GM18873 (cell line): ENCODE measurements around the gene PRKN.

Source experiments
- ATAC-seq: cut with Tn5 transposase; IDR thresholded peaks from one replicate; pipeline ENCODE4 v1.9.1; 2021; ENCODE audit warnings: mild to moderate bottlenecking, moderate library complexity, moderate number of reproducible peaks; ENCODE audit not compliant: unreplicated experiment, low FRiP score

Gene PRKN

DNA sequence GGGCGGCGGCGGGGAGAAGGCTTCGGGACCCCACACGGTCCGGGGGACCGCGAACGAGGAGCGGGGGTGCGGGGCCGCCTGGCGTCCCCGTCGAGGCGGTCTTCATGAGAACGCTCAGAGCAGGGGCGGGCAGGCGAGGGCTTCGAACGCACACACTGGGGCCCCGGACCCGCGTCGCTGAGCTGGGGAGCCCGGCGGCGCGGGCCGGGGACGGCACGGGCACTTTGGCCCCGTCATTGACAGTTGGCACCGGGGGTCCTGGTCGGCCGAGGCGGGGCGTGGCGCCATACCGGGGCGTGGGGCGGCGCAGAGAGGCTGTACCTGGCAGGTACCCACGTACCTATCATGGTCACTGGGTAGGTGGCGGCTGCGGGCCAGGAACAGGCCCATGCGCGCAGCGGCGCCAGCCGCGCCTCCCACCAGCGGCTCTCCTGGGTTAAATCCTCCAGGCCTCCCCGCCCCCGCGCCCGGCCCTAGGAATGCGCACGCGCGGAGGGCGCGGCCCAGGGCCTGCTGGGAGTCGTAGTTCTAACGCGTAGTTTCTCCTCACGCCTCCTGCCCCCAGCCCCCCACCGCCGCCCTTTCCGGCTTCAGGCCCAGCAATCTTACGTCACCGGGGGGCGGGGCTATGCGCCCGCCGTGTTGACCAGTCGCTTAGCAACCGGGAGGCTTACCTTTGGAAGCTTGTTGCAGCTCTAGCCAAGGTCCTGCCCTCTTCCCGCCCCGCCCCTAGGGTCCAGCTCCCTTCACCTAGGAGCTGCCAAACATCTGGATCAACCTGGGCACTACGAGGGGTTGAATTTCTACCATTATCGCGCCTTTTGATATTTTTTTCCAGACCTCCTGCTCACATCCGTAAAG is at the start of gene PRKN, which contains the start of gene PACRG:
PRKN (minus strand) TSS at position 445 of the 861 bp plus-strand sequence.
PACRG (plus strand) TSS at position 653 of the 861 bp plus-strand sequence.
- ATAC-seq = peak; percentile 94

DNA sequence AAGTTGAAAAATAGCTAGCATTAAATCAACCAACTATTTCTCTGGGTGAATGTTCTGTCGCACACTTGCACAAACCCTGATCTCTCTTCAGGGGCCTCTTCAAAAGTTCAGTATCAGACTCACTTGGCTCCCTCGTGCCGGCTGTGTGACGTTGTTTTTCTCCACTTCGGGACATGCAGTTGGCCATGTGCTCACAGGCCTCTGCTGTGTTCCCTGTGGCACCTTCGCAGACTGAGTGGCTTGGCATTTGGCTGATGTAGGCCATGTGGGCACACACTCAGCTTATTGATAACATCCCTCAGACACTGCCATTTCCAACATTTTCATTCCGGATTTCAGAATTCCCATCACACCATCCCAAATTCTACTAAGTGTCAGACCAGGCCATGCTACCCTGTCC is 49.5 kb upstream of the PRKN start:
- ATAC-seq = no peak

DNA sequence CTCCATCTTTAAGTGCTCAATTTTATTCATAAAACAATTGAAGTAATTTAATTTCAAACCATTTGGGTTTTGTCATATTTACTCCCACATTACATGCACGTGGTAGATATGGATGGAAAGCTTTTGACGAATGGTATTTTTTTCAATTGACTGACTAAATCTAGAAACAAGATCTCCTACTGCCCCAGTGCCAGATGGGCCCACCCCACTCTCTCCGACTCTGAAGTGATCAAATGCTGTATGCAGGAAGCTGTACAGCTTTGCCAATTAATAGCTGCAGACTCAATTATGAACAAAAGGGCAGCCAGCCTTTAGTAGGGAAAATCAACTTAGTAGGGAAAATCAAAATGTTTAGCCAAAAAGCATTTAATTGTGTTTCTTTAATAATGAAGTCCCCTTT is 46.4 kb upstream of the PRKN start:
- no peak for ATAC-seq

DNA sequence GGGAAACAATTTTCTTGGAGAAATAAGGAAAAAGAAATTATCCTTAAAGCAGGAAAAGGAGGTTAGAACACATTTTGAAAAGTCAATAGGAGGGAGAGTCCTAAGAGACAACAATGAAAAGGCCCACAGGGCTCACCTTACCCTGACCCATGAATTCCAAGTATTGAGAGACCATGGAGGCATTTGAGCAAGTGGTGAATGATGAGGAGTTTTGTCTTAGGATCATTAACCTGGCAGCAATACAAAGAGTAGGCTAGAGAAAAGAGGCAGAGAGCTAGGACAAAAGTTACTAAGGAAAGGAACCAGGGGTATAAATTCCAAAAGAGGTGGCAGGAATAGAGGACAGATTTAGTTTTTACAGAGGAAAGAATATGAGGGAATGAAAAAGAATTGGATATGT is 44.9 kb upstream of the PRKN start:
- ATAC-seq = no peak

DNA sequence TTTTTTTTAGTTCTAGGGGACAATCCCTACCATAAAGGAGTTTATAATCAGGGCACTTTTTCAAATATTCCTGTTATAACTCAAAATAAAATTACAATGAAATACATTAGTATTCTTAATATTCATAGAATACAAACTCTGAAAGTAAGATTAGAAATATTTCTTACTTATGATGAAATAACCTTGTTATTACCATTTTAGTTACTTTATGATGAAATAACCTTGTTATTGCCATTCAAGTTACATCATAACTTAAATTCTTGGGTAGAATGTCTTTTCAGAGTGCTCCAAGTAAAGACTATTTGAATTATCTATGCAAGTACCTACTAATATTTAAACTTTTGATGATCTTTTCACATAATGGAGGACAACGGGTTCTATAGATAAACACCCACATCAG is 43.4 kb upstream of the PRKN start:
- no peak for ATAC-seq

DNA sequence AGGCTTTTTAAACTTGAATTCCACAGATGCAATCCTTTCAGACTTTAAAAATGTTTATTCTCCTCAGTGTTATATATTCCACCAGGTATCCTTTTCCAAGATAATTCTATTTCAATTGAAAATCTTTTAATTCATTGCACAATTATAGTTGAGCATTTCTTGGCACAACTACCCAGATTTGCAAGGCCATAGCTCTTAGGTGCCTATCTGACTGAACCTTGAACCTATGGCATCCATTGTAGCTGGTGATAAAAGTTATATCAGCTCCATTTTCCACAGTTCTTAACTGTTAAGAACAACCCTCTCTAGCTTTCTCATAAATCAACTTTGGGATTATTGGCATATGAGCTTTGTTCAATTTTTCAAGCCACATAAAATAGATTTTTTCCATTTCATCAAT is 42.6 kb upstream of the PRKN start:
- ATAC-seq = no peak

DNA sequence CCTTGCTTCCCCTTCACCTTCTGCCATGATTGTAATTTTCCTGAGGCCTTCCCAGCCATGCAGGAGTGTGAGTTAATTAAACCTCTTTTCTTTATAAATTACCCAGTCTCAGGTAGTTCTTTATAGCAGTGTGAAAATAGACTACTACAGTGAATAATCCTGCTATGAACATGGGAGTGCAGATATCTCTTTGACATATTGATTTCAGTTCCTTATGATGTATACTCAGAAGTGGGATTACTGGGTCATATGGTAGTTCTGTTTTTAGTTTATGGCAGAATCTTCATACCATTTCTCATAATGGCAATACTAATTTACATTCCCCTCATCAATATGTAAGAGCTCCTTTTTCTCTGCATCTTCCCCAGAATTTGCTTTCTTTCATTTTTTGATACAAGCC is 26.2 kb upstream of the PRKN start:
- ATAC-seq = no peak

DNA sequence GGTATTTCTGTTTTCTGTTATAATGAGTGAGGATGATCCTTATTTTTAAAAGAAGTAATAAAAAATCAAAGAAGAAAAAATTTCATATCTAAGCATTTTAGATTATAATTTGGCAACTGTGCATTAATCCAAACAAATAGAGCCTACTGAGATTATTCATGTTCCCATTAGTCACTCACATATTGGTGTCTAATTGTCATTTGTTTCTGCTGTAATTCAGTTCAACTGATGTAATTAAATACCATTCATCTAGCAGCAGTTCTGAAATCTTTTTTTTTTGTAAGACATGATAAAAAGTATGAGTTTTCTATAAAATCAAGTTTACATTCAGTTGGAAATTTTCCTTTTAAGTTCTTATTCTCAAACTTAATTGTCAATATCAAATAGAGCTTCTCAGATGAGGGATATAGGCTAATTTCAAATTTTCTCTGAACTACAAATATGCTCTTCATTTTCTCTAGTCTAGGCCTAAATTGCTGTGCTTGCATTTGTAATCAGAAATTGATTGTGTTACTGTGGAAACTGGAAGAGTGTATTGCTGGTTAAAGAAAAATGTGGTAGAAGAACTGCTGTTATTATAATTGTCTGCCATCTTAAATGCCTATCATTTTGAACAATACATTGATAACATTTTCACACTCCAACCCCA is 23.8 kb upstream of the PRKN start:
- no peak for ATAC-seq

DNA sequence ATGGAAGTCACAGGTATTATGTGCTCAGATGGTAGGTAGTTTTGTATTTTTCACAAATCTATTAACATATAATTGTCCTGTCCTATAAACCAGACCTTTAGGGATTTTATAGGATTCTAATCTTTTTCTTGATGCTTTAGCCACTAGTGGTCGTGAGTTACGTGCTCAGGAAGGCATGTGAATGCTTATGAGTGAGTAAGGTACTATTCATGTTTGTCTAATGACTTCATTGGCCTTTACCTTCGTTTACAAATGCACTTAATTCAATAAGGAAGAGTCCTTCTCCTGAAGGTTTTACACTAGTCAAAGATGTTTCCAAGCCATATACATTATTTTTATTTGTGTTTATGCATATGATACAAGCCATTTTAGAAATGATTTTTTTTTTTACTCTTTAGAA is 23.2 kb upstream of the PRKN start:
- no peak for ATAC-seq

DNA sequence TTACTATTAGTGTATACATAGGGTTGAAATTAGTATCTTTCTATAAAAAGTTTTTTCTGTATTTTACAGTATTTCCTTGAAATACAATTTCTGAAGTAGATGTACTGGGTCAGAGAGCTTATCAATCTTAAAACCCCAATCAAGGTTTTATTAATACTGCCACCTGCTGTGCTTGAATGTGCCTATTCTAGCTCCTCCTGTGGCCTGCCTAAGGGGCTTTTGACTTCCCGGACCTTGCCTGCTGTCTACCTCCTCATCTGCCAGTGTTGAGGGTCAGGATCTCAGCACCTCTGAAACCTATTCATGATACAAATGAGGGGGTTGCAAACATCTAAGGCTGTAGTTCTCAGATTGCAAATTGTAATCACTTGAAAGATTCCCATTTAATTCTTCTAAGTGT is 9.4 kb upstream of the PRKN start:
- no peak for ATAC-seq

DNA sequence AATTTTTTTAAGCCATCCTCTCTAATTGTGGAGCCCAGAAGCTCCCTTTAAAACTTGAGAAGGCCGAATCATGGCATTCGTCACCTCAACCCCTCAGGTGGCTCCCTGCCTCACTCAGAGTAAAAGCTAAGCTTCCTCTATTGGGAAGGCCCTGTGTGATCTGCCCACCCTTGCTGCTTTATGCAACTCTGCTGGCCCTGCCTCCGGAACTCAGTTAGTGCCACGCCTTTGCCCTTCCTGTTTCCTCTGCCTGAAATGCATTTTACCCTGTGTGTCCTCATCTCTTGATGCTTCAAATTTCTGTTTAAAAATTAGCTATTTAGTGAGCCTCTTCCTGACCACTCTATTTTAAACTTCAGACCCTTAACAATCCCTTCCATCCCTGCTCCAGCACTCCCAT is 5.9 kb upstream of the PRKN start:
- ATAC-seq = no peak

DNA sequence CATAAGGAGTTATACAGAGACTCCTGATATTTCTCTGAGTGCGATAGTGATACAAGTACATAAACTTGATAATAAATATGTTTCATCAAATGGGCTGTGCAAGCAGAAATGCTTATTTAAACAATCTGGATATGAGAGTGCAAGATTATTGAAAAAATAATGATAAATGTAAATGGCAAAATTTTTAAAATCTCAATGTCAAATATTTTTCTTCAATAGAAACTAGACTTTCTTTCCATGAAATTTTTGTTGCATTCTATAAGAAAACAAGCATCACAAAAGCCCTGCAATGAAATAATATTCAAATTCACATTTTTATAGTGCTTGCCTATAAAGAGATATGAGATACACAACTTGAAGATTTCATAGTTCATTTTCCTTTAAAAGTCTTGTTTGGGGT is 2.9 kb upstream of the PRKN start:
- no peak for ATAC-seq

DNA sequence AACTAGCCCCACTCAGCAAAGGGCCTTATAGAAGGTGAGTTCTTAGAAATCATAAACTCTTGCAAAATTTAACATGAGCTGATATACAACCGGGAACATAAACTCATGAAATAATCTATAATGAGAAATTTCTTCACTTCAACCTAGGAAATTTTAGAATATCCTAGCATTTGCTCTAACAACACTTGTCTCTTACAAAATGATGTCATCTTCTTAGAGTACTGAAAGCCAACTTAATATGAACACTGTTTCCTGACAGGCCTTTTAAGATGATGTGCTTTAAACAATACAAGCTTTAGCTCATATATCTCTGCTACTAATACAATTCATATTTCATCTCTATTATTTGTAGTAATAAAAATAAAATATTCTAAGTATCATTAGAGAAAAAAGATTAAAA is 1.1 kb upstream of the PRKN start:
- no peak for ATAC-seq

DNA sequence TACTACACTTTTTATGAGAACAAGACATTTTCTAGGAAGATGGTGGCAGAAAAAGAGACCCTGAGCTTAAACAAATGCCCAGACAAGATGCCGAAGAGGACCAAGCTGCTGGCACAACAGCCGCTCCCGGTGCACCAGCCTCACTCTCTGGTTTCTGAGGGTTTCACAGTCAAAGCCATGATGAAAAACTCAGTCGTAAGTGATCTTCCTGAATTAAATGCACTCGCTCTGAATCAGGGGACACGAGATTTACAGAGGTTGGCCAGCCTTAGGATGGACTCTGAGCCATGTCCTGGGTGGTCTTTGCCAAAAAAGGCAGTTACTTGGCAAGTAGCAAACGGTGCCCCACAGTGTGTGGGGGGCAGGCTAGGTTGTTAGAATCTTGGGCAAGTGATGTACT is 631 bp upstream of the PRKN start:
- no peak for ATAC-seq

DNA sequence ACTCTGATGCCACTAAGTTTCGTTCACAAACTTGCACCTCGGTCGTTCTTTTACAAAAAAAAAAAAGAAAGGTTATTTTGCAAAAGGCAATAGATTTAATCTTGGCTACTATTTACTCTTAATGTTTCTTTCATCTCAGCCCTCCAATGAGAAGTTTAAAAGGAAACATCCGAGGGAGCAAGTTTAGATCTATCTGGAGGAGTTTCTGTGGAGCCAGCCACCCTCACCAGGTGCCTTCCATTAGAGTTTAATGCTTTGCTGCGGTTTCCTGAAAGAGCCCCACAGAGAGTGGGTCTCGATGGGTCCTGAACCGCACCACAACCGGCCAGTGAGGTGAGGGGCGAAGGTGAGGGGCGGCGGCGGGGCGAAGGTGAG is 632 bp downstream of the PRKN start:
- no peak for ATAC-seq

DNA sequence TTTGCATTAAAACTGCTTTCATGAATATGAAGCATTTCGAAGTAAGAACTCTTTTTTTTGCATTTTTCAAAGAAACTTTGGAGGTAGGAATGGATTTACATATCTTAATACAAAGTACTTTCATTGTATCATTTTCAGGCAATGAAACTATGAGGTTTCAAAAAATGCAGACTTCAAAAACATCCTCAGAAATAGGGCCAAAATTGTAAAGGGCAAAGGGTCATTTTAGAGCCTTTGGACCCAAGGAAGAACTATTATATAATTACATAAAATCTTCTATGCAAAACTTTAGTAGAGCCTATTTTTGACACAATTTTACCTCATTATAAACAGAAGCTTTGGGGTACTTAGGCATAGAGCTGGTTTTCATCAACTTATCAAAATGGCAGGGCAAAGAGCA is 4.9 kb downstream of the PRKN start:
- no peak for ATAC-seq

DNA sequence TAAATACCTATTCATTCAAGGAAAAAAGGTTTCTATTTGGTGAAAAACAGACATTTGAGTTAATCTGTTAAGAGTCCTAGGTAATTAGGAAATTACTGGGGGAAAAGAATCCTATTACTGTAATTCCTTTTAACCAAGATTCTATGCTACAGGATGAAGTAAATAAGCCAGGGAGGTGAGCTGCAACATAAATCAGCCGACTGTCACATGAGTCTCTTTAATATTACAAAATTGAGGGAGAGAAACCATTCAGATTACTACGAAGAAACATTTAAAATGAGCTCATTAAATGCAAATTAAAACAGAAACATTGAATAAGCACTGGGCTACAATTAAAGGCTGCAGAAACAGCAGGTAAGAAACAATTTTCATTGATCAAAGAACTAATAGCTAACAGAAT is 5.3 kb downstream of the PRKN start:
- ATAC-seq = no peak

DNA sequence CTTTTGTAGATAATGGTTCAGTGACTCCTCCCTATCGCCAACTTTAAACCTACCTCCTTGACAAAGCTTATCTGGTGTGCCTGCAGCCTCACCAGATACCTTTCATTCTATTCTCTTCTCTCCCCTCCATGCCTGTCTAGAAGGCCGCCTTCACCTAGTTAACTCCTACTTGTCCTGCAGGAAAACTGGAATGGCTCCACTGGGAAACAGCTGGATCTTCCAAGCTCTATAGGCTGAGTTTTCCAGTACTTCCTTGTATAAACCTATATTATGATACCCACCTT is 6.2 kb downstream of the PRKN start:
- no peak for ATAC-seq

DNA sequence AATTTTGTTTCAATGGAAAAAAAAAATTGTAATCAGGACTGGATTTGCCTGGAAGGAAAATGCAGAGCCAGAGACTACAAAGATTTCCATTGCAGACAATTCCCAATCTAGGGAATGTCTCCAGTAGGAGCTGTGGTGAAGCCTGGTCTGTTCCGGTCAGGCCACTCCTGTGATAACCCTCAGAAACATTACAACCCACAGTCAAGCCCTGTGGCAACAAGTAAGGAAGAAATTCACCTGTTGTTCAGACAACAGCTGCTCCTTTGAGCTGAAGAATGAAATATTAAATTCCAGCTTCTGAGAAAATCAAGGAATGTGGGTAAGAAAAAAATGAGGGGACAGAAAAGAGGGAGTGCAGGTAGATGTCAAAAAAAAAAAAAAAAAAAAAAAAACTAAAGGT is 8.0 kb downstream of the PRKN start:
- no peak for ATAC-seq

DNA sequence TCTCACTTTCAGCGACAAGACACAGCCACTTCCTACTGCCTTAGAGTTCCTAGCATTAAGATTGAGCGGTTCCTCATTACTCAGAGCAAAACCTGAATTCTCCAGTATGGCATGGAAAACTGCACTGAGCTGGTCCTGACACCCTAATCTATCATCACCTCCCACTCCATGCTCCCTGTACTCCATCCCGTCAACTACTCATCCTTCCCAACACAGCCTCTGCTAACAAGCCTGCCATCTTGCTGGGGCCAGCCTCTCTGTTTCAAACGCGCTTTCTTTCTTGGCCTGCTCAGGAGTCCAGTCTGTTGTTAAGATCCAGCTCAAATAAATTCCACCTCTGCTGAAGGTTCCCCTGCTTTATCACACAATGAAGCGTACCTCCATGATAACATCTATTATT is 12.0 kb downstream of the PRKN start:
- ATAC-seq = no peak

DNA sequence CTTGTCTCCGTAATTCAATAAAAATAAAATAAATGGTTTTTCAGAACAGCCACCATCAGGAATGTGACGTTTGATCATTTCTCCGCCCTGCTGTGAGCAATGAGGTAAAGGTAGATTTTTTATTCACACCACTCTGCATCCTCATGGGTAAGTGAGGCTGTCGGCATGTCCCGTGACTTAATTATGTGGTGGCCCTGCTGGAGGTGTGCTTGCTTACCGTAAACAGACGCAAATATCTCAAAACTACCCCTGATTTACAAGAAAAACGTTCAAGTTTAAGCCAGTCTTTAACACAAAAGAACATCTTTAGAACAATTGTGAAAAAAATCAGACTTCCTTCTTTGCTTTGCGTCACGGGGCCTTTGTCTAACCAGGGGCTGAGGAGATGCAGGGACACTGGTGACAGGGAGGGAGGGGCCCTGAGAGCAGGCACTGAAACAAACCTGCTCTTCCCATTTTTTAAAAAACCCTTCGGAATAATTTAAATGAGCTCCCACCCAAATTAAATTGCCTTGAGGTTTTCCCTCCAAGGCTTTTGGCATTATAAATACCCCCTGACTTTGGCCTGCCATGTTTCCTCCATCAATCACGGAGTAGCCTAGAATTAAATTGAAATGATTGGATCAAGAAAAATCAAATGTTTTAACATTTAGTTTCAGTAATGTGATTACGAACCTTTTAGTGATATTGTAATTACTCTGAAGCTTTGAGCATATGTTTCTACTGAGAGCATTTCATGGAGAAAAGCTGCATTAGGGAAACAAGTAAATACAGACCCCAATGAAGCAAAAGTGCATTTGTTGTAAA is 13.4 kb downstream of the PRKN start:
- no peak for ATAC-seq

DNA sequence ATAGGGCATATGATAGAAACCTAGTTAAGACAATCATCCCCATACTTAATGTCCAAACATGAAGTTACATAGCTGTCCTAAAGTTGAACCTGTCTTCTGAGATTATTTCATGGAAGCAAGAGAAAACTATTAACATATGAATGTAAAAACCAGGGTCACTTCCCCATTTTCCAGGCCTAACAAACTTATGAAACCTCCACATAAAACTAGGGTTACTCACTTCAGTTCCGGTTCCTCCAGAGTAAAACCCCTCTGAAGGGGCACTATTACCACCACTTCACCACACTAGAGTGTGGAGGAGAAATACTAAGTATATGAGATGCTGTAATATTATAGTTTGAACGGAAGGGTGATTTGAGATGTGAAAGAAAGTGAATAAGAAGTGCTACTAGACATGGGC is 14.9 kb downstream of the PRKN start:
- ATAC-seq = no peak
